Adrenal gland (tissue), 5 donors: ENCODE measurements around the gene OR8H1.

Source experiments
- POLR2A ChIP-seq, 2 donors: fragments of 450-650 bp; IDR thresholded peaks; one replicate each; pipeline ENCODE4 v1.6.1; 2017; ENCODE audit warnings: antibody characterized with exemption in 2 of 2, mild to moderate bottlenecking in 2 of 2, moderate library complexity in 1 of 2
- TF ChIP-seq, protein P1 (sequence below), 6 experiments: fragments of 450-650 bp in 4 of 6; fragments of 200-600 bp in 2 of 6; sonication (generic) in 1 of 6; IDR thresholded peaks; 1 replicate in 5 of 6; 2 replicates in 1 of 6; pipeline versions ENCODE4 v1.5.1 to v1.8.0; 2016 to 2021; ENCODE audit warnings: antibody characterized with exemption in 6 of 6, mild to moderate bottlenecking in 2 of 6, moderate library complexity in 1 of 6
- donor health status: DM: no; HTN: no; CAD: no.

DNA sequence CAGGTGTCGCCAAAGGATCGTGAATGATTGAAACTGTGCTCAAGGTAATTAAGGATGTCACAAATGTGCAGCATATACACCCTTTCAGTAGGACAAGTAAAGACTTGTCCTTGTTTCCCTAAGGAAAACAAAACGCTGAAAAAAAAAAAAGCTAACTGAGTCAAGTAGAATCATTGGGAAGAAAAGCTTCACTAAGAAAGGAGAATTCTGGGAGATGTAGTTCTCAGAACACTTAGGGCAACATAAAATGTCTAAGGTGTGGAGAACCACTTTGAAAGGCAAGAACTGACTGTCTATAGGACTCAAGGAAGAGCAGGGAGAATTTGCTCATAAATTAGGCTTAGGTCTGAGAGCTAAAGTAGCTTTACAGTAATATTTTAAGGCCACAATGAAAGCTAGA, 21.0 kb downstream of the OR8H1 start:
- no peak for TF ChIP-seq POLR2A (IDR thresholded peaks at IDR 0.05)
- TF ChIP-seq, protein P1, sequence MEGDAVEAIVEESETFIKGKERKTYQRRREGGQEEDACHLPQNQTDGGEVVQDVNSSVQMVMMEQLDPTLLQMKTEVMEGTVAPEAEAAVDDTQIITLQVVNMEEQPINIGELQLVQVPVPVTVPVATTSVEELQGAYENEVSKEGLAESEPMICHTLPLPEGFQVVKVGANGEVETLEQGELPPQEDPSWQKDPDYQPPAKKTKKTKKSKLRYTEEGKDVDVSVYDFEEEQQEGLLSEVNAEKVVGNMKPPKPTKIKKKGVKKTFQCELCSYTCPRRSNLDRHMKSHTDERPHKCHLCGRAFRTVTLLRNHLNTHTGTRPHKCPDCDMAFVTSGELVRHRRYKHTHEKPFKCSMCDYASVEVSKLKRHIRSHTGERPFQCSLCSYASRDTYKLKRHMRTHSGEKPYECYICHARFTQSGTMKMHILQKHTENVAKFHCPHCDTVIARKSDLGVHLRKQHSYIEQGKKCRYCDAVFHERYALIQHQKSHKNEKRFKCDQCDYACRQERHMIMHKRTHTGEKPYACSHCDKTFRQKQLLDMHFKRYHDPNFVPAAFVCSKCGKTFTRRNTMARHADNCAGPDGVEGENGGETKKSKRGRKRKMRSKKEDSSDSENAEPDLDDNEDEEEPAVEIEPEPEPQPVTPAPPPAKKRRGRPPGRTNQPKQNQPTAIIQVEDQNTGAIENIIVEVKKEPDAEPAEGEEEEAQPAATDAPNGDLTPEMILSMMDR (IDR thresholded peaks at IDR 0.05) = no peak
